RKO (cell line): ENCODE results near the gene SRSF1.
"Not testable (repeated sequence)": the region's sequence is repeated elsewhere in the genome, so short reads cannot be mapped to it uniquely, and the experiment has no call there.

Experiments
- DNase-seq: peaks from one replicate; pipeline ENCODE4 v3.0.0-alpha.2; 2016; ENCODE audit warnings: low spot score

Gene SRSF1

GRCh38 chr17:57990037-57990436, 17.0 kb downstream of the SRSF1 start:
- no peak for DNase-seq

DNA sequence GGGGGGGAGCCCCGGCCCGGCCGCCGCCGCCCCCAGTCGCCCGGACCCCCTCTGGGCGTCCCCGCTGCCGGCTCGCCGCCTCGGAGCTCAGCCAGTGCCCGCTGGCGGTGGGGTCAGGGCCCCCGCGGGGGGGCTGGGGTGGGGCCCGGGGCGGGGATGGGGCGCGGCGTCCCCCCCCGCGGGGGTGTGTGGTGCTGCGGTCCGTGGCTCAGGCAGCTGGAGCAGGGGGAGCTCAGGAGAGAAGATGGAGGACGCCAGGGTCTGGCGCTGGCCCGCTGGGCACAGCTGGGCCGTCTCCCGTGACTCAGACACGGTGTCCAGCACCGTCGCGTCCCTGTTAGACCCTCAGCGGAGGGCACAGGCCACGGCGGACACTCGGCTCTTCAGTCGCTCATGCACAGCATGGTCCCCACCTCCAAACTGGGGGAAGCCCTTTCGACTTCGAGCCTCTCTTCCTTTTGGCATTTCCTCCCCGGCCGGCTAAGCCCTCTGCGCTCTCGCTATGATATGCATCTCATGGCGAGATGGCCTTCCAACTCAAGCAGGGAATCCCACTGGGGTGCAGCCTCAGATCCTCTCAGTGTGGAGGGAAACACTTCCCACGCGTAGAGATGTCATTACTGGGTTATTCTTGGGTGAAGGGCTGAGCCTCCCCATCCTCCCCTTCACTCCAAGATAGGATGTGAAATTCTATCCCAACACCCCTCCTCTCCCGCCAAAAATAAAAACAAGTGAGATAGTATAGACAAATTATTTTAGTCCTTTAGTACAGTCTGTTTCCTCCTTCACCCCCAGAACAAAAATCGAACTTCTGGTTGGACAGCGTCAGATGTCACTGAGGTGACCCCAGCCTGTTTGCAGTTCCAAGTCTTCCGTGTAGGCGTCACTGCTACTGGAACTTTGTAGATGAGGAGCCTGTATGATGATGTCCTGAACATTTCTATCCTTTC, 18.5 kb downstream of the SRSF1 start:
- DNase-seq: peak; percentile 81

DNA sequence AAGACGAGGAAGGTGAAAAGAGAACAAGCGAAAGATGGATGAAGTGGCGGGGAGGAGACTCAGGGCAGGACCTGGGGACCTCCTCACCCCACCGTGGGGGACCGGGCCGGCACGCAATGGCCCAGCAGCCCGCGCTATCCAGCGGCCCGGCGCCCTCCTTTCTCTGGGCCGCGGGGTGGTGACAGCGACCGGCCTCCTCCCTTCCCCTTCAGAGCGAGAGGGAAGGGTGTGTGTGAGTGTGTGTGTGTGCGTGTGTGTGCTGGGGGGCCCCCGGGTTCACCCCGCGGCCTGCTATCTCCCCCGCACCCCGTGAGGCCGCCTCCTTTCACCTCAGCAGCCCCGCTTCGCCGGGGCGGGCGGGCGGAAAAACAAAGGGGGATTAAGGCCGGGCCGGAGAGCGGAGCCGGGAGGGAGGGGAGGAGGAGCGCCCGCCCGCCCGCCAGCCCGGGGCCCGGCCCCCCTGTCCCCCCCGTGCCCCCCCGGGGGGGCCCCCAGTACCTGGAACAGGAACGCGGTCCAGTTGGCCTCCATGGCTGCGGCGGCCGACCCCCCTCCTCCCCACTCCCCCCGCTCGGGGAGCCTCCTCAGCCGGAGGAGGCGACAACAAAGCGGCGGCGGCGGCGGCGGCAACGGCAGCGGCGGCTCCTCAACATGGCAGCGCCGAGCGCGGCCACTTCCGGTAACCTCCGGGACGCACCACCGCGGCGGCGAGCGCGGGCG, 19.3 kb downstream of the SRSF1 start, which contains the start of gene VEZF1:
Gene VEZF1, minus strand, starts transcription at position 674 of the 720 bp plus-strand sequence. Its CDS starts 143 bp downstream, at position 531.
- DNase-seq: peak; percentile 71

DNA sequence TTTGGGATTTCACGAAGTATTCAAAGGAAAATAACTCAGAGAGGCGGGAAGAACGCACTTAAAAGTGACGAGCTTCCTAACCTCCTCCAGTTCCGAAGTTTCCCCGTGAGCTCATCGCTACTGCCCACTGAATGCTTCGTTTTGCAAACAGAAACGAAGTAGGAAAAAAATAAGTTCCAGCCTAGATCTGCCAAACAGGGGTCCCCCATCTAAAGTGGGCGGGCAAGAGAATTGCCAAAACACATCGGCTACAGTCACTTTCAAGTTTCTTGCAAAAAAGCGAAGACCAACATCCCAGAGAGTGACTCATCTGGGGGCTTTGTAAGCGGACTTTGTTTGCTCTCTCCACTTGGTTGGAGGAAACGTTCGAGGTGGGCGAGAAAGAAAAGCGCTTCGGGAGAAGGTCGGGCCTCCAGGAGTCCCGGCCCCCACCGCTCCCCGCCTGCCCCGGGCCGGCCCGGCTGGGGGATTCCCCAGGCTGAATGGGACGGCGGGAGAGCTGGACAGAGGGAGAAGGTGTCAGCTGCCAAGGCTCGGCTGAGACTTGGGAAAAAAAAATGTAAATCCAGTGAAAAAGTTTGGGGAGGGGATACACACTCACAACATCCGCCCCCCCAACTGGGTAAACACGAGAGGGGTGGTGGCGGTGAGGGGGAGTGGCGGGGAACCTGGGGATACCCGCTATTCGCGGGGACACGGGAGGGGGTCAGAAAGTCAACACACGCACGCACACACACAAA, 20.0 kb downstream of the SRSF1 start:
- peak; percentile 84 for DNase-seq

DNA sequence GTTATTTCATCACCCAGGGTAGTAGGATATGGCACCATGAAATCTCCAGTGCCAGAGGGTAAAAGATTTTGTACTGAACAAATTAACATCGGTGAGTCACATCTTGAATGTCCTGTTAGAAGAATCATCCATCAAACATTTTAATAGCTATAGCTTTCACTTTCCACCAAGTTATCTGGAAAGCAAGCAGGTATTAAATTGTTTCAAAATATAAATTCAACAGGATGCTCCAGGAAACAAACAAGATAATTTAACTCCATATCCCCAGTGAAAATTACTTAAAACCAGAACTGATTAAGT, 21.4 kb downstream of the SRSF1 start:
- DNase-seq: peak; percentile 64

DNA sequence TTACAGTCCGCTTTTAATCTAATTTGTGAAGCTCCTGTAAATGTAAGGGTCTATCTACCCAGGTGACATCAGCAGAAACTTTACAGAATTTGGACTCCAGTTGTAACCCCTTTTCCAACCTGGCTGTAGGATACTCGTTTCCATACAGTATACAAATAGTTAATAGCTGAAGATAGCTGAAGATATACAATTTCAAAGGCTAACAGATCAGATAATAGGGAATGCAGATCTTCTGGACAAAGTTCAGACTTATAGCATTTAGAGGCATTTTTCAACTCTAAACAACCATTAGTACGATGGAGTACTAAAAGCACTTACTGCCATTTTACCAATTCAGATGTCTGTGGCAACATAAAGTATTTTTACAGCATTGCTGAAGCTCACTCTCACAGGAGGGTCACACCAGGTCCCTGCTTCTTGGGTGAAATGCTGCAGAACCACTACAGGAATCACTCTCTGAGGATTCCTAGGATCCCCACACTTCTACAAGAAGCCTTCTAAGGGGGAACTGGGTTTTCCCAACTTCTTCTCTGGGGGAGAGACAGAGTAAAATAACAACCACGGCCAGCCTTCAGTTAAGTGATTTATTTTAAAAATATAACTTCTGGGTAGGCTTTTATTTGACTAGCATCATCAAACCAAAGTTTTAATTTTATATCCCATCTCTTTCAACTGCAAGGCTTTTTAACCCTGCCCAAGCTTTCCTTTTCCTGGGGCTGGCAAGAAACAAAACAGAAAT, 21.9 kb downstream of the SRSF1 start:
- DNase-seq: no peak

- no peak for DNase-seq
These were observed 22.7 kb downstream of the SRSF1 start for GRCh38 chr17:57984261-57984890.

DNA sequence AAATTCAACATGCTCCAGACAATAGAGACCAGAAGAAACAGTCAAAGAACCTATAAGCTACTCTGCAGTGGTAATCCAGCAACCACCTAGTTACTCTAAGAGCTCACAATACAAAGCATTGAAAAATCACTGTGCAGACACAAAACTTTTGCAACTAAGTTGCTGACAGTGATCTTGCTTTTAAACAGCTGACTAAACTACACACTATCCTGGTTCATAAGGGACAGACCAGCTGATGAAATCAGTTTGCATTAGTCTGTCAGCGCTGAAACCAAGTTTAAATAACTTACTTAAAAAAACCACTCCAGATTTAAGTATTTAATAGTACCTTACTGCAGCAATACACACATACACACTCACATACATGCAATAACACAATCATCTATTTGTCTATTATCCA, 23.6 kb downstream of the SRSF1 start:
- DNase-seq: no peak

GRCh38 chr17:57982452-57983170, 24.4 kb downstream of the SRSF1 start:
- DNase-seq: no peak

DNA sequence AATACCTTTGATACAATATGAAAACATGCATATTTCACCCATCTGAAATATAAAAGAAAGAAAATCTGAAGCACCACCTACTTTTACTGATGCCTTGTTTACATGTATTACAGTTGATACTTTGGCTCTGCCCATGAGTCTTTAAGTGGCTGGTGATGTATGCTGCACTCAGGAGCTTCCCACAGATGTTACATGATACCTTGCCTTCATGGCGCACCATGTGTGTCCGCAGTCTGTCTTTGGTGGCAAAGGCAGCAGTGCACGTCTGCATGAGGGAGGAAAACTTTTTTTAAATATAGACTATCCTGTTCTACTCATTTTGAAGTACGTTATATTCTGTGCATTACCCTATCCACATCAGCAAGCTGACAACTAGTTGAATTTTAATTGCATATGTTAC, 26.5 kb downstream of the SRSF1 start:
- DNase-seq: no peak

DNA sequence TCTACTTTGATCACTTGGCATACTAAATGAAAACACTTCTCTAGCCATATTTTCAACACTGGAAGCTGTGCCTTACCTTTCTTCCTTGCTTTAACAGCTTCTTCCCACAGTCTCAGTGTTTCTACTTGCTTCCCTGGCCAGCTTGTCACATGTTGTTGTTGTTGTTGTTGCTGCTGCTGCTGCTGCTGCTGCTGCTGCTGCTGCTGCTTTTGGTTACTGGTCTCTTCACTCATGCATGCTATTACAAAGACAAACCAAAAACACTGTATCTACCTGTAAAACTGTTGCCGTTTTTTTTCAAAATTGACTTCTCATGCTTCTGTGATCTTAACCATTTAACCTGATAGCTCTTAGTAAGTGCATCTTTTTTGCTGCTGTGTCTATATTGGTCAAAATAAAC, 28.0 kb downstream of the SRSF1 start:
- DNase-seq: no peak

DNA sequence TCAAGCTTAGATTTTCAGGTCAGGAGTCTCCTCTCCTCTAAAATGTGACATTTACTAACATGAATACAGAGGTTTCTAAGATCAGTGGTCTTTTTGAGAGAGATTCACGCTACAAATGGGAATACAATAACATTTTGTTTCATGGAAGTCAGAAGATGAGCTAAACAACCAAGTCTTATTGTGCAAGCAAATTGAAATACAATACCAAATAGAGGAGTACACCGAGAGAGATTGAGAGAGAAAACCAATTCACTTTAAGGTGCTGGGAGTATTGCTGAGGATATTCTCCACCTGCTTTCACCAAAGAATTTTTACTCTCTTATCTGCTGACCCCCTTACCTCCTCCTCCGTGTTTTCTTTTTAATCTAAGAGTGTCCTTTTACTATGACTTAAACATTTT, 30.5 kb downstream of the SRSF1 start:
- DNase-seq: no peak

- DNase-seq: no peak
These were observed 32.0 kb downstream of the SRSF1 start for GRCh38 chr17:57975044-57975443.

- DNase-seq: not testable (repeated sequence)
These were observed 32.8 kb downstream of the SRSF1 start for GRCh38 chr17:57974053-57974824.

DNA sequence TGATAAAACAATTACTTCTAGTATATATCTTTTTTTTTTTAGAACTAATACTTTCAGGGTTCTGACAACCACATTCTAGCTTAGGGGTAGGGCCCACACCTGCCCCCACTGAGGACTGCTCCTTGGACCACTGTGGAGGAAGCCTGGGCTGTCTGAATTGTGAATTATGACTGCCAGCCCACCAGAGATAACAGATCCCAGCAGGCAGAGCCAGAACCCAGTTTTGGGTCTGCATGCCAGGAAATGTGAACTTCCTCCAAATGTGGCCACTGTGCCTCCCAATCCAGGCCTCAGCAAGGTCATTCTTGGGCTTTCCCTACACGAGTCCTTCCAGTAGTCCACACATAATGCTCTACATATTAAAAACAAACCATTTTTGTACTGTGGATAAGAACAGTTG, 34.9 kb downstream of the SRSF1 start:
- no peak for DNase-seq

GRCh38 chr17:57971572-57971971, 35.5 kb downstream of the SRSF1 start:
- no peak for DNase-seq

- DNase-seq: no peak
These were observed 36.3 kb downstream of the SRSF1 start for GRCh38 chr17:57970710-57971109.

DNA sequence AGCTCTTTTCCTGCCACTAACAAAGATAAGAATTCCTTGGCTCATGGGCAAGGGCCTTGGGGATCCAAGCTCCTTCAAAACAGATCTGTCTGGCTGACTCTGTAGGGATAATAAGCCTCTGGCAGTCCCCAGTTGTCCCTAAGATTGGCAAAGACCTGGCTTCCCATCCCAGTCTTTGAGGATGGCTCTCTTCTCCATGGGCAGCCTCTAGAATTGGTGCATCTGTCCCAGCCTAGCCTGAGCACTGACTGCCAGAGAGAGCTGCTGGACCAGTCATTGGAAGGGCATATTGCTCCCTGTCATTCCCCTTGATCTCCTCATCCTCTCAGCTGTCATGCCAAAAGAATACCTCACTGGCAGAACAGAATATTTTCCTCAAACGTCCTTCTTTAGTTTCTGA, 38.6 kb downstream of the SRSF1 start:
- no peak for DNase-seq

- no peak for DNase-seq
These were observed 40.2 kb downstream of the SRSF1 start for GRCh38 chr17:57966875-57967274.

GRCh38 chr17:57966246-57966645, 40.8 kb downstream of the SRSF1 start:
- DNase-seq: no peak
